Ramos (cell line): ENCODE data around the gene ADM5.

Experiments used
- in situ Hi-C: fragments of 300-500 bp; cut with MboI; formaldehyde crosslinking; loops from one replicate; pipeline ENCODE4 v1.14.3; 2022; ENCODE audit warnings: low sequenced_read_pairs; ENCODE audit not compliant: unreplicated experiment

Gene ADM5

GRCh38 chr19:49678985-49679770 lies 10.2 kb upstream of the ADM5 start:
- in situ Hi-C loops, result no loop called here

GRCh38 chr19:49679771-49680413 lies 9.5 kb upstream of the ADM5 start:
- in situ Hi-C loops, result no loop called here

GRCh38 chr19:49680421-49681351 lies 8.7 kb upstream of the ADM5 start:
- in situ Hi-C loops, result no loop called here

GRCh38 chr19:49681830-49682229 lies 7.6 kb upstream of the ADM5 start:
- in situ Hi-C loops, result no loop called here

GRCh38 chr19:49682274-49682673 lies 7.1 kb upstream of the ADM5 start:
- in situ Hi-C loops, result no loop called here

GRCh38 chr19:49683814-49684250 lies 5.6 kb upstream of the ADM5 start:
- in situ Hi-C loops, result no loop called here

- in situ Hi-C loops, result no loop called here
Observed at GRCh38 chr19:49684251-49684982, 5.0 kb upstream of the ADM5 start.

GRCh38 chr19:49684983-49685553 lies 4.3 kb upstream of the ADM5 start:
- in situ Hi-C loops, result no loop called here

- in situ Hi-C loops, result no loop called here
Observed at GRCh38 chr19:49685845-49686332, 3.5 kb upstream of the ADM5 start.

- in situ Hi-C loops, result no loop called here
Observed at GRCh38 chr19:49686503-49687088, 2.8 kb upstream of the ADM5 start.

- in situ Hi-C loops, result no loop called here
Observed at GRCh38 chr19:49687150-49687549, 2.2 kb upstream of the ADM5 start.

- in situ Hi-C loops, result no loop called here
Observed at GRCh38 chr19:49687566-49688316, 1.7 kb upstream of the ADM5 start.

GRCh38 chr19:49688531-49689132 lies 762 bp upstream of the ADM5 start:
- in situ Hi-C loops, result no loop called here

- in situ Hi-C loops, result no loop called here
Observed at GRCh38 chr19:49690079-49690655, 773 bp downstream of the ADM5 start.

GRCh38 chr19:49690656-49691242 lies 1.4 kb downstream of the ADM5 start, which contains the start of gene CPT1C:
Gene CPT1C (plus strand): TSS chr19:49691116. CDS start chr19:49692253, 1,137 bp downstream.
- in situ Hi-C loops, result no loop called here

GRCh38 chr19:49691243-49692146 lies 2.1 kb downstream of the ADM5 start:
- in situ Hi-C loops, result no loop called here
